NCI-H1930 (cell line): ENCODE data around the gene KRTAP10-8.
"Not testable (repeated sequence)": the region's sequence is repeated elsewhere in the genome, so short reads cannot be mapped to it uniquely, and the experiment has no call there.

ENCODE experiments used
- DNase-seq, 2 experiments: peaks; one replicate each; lab custom pipeline; 2025; lab: John Stamatoyannopoulos, UW

KRTAP10-8 gene

DNA sequence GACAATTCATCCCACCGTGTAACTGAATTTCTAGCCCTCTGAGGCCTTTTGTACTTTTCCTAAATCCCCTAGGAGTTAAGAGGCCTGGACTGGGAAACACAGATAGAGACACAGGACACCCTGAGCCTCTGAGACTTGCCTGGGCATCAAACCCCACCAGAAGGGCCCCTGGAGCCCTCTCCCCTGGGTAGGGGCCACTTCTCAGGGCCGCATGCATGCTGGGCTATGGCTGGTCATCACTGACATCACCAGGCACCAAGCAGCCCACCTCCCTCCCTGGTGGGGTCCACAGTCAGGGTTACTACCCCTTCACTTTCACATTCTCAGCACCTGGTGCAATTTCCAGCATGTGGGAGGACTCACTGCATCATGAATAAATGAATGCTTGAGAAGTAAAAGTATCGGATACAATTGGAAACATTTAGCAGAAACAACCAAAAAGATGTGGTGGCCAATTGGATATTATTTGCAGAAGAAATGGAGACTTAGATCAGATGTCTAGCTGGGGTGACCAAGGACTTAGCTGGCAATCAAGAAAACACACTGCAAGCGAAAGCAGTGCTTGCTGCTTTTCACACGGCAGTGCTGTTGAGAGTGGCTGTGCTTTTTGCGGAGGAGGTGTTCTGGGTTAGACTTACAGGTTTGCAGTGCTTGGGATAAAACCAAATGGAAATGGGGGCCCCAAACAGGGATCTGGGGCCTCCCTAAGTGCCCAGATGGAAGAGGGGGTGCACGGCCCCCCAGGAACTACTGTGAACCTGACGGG, 12.4 kb upstream of the KRTAP10-8 start:
- DNase-seq = no peak

DNA sequence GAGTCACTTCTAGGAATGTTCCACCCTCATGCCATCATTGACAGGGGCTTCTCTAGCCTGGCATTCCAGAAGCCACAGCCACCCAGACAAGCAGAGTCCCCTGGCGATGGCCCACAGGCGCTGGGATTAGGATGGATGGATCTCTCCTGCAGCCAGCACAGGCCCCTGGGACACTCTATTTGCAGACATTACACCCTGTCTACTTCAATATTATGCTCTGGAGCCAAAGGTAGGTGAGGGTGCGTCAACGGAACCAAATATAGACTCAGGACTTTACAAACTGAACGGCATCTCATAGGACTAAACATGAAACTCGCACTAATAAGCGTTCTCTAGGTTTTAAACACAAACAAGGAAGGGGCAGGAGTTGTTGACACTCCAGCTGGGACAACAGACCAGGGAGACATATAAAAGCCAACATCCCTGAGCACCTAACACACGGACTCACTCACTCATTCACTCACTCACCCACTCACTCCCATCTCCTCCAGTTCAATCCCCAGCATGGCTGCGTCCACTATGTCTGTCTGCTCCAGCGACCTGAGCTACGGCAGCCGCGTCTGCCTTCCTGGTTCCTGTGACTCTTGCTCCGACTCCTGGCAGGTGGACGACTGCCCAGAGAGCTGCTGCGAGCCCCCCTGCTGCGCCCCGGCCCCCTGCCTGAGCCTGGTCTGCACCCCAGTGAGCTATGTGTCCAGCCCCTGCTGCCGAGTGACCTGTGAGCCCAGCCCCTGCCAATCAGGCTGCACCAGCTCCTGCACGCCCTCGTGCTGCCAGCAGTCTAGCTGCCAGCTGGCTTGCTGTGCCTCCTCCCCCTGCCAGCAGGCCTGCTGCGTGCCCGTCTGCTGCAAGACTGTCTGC, 11.5 kb upstream of the KRTAP10-8 start, which contains the start of gene KRTAP10-7:
Gene KRTAP10-7 (plus strand): TSS at position 480 of the 861 bp plus-strand sequence. CDS start 25 bp downstream, at position 505.
- DNase-seq = not testable (repeated sequence)

DNA sequence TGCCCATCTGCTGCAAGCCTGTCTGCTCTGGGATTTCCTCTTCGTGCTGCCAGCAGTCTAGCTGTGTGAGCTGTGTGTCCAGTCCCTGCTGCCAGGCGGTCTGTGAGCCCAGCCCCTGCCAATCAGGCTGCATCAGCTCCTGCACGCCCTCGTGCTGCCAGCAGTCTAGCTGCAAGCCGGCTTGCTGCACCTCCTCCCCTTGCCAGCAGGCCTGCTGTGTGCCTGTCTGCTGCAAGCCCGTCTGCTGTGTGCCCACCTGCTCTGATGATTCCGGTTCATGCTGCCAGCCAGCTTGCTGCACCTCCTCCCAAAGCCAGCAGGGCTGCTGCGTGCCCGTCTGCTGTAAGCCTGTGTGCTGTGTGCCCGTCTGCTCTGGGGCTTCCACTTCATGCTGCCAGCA, 10.8 kb upstream of the KRTAP10-8 start:
- DNase-seq = not testable (repeated sequence)

DNA sequence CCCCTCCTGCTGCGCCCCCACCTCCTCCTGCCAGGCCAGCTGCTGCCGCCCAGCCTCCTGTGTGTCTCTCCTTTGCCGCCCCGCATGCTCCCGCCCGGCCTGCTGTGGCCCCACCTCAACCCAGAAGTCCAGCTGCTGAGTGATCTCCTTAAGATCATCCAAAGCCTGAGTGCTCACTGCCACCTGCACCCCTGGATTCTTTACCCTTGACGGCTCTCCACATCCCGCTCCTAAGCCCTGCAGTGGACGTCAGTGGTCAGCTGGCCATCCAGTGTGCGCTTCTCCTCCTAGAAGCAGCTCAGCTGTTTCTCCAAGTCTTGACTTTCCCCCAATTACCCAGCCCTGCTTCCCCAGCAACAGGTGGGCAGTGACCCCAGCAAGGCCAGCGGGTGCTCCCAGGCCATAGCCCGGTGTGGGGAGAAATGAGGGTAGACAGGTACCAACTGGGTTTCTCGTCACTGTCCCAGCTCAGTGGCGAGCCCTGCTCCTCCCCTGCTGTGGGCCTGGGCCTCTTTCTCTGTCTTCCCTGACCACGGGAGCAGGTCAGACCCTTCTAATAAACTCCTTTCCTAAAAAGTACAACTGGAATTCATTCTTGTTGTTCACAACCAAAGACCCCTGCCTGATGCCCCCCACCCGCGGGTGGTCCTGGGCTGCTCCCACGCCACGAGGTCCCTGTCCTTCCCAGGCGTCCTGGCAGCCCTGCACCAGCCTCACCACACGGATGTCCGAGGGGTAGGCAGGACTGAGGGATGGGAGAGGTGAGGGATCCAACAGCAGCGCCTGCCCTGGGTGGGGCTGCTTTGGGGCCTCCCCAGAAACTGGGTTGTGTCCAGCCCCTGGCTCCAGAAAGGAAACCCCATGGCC, 10.1 kb upstream of the KRTAP10-8 start:
- no peak for DNase-seq

DNA sequence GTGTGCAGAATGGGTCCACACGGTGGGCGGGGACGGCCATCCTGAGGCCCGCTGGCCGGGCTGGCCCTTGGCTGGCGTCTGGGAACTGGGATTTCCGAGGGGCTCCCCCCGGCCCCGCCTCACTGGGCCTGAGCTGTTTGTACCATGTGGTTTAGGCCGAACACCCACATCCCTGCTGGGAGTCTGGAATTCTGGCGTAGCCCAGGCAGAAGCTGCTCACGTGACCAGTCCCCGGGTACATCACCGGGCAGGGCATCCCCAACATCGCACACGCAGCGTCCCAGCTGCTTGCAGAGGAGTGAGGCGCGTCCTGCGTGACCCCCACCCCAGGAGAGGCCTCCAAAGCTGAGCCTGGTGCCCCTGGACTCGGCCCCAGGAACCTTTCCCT, 9.4 kb upstream of the KRTAP10-8 start:
- no peak for DNase-seq

DNA sequence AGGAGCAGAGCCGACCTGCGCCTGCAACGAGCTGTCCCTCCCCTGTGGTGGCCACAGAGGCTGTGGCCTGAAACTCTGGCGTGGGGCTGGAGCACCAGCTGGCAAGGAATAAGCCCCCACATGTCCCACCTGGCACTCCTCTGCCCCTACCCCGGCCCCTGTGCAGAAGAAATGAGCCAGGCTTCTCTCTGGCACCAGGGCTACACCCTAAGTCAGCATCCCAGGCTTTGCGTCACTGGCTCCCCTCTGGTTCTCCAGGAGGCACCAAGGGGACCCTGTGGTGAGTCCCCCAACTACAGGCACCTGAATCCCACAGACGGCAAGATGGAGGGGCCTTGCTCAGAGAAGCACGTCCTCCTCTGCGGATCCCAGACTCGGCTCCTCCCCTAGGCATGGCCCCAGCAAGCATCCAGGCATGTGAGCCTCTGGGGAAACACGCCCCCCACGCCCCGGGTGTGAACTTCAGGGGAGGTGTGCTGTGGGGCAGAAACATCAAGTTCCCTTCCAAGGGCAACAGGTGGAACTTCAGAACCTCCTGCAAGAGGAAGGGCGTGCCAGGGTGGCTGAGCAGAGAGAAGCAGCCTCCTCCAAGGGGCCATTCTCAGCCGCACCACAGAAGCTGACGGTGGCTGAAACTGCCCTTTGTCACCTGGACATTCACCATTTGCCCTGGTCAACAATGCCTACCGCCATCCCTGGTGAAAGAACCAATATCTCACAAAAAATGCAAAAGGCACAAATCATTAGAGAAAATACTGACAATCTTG, 8.6 kb upstream of the KRTAP10-8 start:
- DNase-seq = no peak

DNA sequence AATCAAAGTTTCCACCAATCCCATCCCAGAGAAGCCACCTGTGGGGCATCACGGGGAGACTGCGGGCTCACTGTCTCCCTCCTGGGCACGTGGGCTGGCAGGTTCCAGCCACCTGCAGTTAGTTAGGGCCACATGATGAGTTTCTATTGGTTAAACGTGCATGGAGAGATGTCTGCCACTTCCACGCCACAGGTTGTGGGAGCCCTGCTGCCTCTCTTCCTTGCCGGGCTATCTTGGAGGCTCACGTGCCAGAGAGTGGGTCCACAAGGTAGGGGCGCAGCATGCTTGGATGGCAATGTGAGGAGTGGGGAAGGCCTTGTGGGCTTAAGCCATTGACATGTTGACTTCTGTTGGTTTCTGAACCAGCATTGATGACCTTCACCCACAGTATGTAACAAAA, 8.0 kb upstream of the KRTAP10-8 start:
- DNase-seq = no peak

DNA sequence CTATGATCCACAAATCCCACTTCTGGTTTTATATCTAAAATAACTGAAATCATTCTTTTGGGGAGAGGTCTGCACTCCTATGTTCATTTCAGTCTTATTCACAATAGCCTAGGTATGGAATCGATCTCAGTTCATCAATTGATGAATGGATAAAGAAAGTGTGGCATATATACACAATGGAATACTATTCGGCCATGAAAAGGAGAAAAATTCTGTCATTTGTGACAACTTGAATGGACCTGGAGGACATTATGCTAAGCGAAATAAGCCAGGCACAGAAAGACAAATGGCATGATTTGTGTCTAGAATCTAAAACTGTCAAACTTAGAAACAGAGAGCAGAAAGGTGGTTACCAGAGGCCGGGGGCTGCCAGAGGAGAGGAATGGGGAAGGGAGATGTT, 5.4 kb upstream of the KRTAP10-8 start:
- no peak for DNase-seq

DNA sequence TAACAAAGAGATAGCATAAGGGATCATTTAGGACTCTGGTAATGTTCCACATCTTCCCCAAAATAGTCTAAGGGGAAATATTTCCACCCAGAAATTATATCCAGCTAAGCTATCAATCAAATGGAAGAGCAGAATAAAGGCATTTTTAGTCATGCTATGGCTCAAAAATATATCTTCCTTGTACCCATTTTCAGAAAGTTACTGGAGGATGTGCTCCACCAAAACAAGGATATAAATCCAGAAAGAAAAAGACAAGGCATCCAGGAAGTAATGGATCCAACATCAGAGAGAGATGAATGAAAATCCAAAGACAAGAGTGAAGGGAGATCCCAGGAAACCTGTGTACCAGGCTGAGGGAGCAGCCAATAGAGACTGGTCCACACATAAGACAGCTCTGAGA, 2.7 kb upstream of the KRTAP10-8 start:
- no peak for DNase-seq

DNA sequence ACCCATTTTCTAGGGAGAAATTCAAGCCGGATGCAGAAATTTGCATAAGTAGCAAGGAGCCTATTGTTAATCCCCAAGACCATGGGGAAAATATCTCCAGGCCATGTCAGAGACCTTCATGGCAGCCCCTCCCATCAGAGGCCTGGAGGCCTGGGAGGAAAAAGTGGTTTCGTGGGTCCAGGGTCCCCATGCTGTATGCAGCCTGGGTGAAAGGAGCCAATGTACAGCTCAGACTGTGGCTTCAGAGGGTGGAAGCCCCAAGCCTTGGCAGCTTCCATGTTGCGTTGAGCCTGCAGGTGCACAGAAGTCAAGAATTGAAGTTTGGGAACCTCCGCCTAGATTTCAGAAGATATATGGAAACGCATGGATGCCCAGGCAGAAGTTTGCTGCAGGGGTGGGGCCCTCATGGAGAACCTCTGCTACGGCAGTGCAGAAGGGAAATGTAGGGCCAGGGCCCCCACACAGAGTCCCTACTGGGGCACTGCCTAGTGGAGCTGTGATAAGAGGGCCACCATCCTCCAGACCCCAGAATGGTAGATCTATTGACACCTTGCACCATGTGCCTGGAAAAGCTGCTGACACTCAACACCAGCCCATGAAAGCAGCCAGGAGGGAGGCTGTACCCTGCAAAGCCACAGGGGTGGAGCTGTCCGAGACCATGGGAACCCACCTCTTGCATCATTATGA, 1.6 kb upstream of the KRTAP10-8 start:
- not testable (repeated sequence) for DNase-seq

DNA sequence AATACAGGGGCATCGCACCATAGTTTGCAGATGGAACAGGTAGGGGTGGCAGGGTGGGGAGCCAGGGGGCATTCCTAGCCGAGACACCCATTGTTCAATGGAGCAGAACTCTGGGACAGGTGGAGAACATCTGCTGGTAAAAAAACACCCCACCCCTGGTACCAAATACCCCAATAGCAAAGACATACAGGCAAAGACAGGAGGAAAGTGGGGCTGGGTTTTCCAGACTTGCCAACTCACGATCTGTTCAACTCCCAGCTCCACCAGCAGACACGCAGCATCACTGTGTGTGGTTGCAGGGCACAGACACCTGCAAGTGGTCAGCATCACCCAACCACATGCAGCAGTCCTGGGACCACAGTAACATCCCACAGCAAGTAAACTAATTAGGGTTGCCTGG, 328 bp upstream of the KRTAP10-8 start:
- no peak for DNase-seq

DNA sequence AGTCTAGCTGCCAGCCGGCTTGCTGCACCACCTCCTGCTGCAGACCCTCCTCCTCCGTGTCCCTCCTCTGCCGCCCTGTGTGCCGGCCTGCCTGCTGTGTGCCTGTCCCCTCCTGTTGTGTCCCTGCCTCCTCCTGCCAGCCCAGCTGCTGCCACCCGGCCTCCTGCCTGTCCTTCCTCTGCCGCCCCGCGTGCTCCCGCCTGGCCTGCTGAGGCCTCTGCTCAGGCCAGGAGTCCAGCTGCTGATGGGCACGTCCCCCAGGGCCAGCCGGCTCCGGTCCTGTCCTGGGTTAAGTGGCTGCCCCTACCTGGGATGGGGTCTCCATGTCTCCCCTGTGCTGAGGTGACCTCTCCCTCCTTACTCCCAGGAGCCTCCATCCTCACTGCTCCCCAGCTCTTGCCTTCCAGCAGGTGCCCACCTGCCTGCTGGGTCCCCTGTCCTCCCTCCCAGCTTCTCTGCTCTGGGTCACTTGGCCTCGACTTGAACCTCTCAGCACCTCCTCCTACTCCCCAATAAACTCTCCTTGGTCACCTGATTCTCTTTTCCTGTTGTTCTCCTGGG, 870 bp downstream of the KRTAP10-8 start:
- no peak for DNase-seq

DNA sequence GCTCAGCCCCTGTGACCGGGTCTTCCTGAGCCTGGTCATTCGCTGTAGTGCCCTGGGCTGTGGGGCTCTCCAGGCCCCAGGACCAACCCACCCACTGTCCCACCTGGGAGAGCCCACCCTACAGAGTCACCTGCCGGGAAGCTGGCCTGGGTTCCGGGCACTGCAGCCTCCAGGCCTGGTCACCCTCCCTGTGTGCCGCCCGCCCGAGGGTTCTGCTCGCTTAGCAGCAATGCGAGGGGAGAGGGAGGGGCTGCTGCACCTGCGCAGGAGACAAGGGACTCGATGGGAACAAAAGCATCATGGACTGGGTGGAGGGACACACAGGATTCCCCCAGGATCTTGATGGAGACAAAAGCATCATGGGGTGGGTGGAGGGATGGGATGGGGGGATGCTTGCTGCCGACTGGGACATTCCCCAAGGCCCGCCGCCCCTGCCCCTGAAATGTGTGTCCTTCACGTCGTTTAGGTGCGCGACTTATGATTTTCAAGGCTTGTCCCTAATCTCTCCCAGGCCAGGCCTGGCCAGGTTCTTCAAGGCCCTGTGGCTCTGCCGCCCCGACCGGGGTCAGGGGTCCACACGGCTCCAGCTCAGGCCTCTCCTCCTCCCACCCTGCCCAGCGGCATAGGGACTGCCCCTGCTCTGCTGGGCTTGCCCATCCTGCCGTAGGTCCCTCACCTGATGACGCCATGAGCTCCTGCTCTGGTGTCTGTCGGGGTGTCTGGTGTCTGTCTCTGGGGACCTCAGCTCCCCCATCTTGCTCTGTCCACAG, 1.7 kb downstream of the KRTAP10-8 start:
- DNase-seq = no peak

DNA sequence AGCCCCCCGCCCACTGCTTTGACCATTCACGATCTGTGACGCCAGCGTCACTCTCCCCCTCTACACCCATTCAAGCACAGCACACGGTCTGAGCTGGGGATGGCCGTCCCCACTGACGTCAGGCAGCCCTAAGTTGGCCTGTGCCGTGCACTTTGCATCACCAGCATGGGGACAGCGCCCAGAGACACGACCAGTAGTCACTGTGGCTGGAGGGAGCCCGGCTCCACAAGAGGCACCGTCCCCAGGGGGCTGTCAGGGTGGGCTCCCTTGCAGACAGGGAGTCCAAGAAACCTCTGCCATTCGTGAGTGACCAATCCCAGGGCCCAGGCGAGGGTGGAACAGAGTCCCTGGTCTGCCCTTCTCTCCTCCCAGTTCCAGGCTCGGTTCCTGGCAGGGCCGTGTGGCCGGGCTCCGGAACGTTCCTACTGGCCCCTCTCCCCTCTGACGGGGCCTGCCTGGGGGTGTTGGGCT, 2.3 kb downstream of the KRTAP10-8 start:
- DNase-seq = no peak

DNA sequence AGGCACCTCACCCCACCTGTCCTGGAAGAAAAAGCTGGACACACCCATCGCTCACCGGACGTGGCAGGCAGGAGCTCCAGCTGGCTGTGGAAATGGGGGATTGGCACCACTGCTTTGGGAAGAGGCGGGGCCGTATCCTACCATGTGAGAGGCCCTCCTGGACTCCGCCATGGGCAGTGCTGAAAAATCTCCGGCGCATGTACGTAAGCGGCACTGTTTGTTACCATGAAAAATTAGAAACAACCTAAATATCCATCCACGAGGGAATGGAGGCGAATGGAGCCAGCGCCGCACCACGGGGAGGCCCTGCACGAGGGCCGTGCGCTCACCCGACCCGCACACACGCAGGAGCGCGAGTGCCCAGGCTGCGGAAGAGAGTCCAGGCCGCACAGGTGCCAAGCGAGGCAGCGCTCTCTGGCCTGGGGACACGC, 3.1 kb downstream of the KRTAP10-8 start:
- no peak for DNase-seq

DNA sequence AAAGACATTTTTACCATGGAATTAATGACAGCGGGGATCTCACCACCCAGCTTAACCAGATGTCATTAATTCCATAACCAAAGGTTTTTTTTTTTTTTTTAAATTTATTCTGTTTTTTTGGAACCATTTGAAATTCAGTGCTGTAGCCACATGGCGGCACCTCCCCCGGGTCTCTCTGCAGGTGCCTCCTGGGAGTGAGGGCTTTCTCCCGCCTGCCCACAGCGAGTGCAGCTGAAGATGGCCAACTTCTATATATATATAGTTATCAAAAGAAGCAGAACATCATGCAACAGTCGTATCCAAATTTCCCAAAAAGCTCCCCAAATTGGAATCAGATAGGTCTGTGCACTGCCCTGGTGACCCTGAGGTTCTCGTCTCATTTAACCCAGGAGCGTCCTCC, 3.6 kb downstream of the KRTAP10-8 start:
- no peak for DNase-seq

DNA sequence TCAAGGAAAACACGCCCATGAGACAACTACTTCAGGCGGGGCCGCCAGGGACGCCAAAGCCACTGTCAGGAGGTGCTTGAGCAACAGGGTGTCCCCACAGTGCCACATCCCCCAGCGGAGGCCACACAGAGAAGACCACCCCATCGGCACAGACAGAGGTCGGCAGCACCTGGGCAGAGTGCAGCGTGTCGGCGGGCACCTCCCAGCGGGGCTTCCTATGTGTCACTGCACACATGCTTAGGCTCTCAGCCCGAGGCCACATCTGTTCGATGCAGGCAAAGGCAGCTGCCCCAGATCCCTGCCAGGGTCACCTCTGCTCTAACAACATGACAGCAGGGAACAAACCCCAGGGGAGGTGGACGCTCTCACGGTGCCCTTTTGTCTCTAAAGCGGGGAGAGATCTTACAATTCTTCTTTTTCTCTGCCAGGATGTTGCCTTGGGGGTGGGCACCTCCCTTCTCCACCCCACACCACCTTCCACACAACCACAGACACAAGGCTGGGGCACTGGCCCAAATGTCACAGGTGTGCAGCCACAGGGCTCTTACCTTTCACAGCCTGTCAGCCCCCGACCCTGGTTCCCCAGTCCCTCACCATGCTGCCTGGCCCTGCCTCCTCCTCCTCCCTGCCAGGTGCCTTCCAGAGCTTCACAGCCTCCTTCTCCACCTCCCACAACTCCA, 4.2 kb downstream of the KRTAP10-8 start:
- DNase-seq = no peak

DNA sequence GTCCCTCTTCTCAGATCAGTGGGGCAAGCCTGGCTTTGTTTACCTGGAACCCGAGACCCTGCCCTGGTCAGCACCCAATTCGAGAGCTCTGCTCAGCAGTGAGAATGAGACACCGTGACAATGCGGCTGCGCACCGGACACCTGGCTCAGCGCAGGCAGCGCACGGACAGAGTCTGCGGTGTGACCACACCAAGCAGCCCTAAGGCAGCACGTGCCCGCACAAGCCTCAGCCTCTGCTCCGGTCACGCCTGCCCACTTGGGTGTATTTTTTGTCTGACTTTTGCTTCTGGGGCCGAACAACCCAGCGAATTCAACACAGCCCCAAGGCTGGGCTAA, 4.7 kb downstream of the KRTAP10-8 start:
- DNase-seq = no peak

DNA sequence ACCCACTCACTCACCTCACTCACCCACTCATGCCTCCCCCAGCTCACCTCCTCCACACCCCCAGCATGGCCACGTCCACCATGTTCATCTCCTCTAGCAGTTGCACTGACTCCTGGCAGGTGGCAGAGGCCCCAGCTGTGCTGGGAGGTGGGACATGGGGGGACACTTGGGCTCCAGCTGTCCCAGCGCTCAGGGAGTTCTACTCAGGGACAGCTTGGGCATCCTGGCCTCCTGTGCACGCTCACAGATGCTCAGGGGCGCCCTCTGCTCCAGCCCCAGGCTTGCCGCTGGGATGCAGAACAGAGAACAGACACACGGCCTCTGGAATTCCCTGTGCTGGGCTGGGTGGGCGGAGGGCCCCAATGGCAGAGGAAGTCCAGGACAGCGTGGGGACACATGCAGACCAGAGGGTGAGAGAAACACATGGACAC, 5.2 kb downstream of the KRTAP10-8 start:
- DNase-seq = no peak
